ENCODE measurements around the gene LRRC55.

LRRC55 gene

DNA sequence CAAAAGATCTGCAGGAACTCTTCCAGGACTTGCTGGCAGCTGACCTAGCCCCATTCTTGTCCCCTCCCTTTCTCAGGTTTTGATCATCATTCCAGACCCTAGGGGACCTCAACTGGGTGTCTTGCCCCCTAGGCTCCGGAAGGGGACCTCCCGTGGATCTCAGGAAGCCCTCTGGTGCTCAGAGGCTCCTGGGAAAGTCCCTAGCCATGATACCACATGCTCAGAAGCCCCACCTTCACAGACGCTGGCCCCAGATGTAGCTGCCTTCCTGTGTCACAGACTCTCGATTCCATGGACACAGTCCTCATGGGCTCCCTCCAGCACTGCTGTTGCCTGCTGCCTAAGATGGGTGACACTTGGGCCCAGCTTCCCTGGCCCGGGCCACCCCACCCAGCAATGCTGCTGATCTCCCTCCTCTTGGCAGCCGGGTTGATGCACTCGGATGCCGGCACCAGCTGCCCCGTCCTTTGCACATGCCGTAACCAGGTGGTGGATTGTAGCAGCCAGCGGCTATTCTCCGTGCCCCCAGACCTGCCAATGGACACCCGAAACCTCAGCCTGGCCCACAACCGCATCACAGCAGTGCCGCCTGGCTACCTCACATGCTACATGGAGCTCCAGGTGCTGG lies at the start of gene LRRC55:
Gene LRRC55, plus strand, starts transcription at position 276 of the 628 bp plus-strand sequence. Its CDS starts 70 bp downstream, at position 346.
- DNase-seq (ENCODE audit: low read depth in 2 of 2) = no peak

- no peak for DNase-seq (ENCODE audit: low read depth in 2 of 2)
These were observed 48.3 kb upstream of the LRRC55 start for GRCh38 chr11:57133366-57134038.

GRCh38 chr11:57134284-57134683 lies 47.5 kb upstream of the LRRC55 start:
- DNase-seq (ENCODE audit: low read depth in 2 of 2) = no peak

DNA sequence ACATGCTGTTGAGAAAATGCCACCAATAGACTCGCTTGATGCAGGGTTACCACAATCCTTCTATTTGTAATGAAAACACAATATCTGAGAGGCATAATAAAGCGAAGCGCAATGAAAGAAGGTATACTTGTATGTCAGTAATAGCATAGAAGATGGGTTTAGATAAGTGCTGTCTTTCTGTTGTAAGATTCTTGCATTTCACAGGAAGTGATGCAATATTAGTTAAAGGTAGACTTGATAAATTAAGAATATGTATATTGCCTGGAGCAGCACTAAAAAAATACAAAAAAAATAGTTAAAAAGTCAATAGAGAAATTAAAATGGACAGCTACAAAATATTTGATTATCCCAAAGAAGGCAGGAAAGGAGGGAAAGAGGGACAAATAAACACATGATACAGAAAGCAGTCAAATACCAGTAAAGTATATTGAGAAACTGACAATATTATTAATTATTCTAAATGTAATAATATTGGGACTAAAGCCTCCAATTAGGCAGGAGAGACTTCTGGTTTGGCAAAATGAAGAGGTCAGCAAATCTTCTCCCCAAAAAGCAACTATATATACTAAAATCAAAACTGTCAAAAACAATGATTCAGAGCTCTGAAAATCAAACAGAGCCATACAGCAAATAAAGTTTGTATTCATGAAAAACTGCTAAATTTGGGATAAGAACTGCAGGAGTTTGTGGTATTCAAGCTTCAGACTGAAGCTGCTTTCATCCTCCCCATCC lies 46.6 kb upstream of the LRRC55 start:
- no peak for DNase-seq (ENCODE audit: low read depth in 2 of 2)

GRCh38 chr11:57140568-57140967 lies 41.2 kb upstream of the LRRC55 start:
- no peak for DNase-seq (ENCODE audit: low read depth in 2 of 2)

- DNase-seq (ENCODE audit: low read depth in 2 of 2) = no peak
These were observed 38.3 kb upstream of the LRRC55 start for GRCh38 chr11:57143459-57143858.

GRCh38 chr11:57144075-57144474 lies 37.7 kb upstream of the LRRC55 start:
- no peak for DNase-seq (ENCODE audit: low read depth in 2 of 2)

DNA sequence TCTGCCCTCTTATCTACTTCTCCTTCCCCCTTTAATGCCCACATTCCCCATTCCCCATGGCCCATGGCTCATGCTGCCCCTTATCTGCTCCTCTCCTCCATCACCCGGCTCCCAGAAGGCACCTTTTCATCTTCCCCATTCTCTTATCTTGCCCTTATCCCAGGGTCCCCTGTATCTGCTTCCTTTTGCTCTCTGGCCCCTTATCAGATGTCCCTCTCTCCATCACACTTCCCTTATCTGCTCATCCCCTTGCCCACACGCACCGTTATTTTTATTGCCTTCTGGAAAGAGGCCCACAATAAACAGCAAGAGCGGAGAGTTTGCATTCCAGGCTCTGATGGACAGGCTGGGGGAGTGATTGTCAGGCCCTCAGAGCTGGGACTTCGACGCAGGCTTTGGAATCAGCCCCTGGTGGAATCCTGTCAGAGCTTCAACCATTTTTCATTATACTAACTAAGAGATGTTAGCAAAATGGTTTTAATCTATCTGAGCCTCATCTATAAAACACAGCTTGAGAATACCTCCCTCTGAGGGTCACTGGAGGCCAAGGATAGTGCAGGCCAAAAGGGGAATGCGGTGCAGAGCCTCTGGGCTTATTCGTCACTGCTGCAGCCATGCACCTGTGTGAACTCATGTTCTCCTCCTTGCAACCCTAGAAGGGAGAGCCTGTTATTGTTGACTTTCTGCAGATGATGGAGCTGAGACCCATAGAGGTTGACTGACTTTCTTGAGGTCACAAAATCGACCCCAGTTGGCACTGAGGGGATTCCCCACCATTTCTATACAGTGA lies 37.0 kb upstream of the LRRC55 start:
- DNase-seq (ENCODE audit: low read depth in 2 of 2) = no peak

DNA sequence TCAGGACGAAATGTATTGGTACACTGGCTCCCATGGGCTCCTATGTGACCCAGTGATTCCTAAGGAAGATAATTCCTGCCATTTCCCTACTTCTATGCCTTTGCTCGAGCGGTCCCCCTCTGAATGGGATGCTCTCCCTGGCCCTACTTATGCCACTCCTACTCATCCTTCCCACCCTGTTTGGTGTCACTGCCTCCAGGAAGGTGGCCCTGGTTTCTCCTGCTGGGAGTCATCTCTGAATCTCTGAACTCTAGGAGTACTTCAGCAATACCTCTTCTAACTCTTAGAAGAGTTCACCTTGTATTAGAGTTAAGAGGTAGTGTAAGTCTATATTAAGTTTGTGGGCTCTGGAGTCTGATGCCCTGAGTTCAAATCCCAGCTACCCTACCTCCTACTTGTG lies 35.5 kb upstream of the LRRC55 start:
- no peak for DNase-seq (ENCODE audit: low read depth in 2 of 2)

DNA sequence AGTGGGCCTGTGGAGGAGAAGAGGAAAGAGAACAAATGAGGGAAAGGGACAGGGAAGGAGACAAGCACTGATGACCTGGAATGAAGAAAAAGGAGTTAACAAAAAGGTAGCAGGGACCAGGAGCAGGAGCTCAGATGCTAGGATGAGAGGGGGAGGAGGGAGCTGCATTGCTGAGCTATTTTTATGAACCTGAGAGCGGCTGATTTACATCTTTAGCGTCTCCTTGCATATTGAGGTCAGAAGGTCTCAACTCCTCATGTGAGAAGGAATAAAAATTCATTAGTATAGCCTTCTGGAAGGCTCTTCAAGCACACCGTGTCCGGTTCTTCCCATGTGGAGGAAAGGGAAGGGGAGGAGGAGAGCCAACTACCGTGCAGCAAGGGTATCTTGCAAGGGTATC lies 33.1 kb upstream of the LRRC55 start:
- no peak for DNase-seq (ENCODE audit: low read depth in 2 of 2)

DNA sequence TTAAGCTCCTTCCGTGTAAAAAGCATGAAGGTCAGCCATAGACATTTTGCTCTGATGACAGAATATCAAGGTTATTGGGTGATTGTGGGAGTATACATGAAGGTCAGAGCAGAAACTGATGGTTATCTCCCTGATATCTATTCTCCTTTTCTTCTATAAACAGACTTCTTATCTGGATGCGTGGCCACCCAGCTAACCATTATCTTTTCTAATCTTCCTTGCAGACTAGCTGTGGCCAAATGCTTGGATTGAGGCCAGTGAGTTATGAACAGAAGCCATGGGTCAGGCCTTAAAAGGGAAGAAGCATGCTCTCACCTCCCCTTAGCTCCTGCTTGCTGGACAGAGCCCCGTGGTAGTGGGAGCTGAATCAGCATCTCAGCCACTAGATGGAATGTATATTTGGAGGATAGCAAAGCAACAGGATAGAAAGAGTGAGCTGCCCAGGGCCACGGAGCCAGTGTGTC lies 31.3 kb upstream of the LRRC55 start:
- DNase-seq (ENCODE audit: low read depth in 2 of 2) = no peak

- no peak for DNase-seq (ENCODE audit: low read depth in 2 of 2)
These were observed 29.6 kb upstream of the LRRC55 start for GRCh38 chr11:57152134-57152533.

DNA sequence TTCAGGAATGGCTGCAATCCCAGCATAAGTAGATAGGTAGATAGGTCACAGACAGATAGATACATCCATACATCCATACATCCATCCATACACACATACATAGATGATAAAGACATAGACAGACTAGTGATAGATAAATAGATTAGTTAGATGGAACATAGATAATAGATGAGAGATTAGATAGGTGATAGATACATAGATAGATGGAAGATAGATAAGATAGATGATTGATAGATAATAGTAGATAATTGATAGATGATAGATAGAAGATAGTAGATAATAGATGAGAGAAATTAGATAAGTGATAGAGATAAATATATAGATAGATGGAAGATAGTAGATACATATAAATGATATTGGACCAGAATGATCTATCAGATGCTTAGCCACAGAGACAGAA lies 28.3 kb upstream of the LRRC55 start:
- DNase-seq (ENCODE audit: low read depth in 2 of 2) = no peak

- no peak for DNase-seq (ENCODE audit: low read depth in 2 of 2)
These were observed 27.0 kb upstream of the LRRC55 start for GRCh38 chr11:57154739-57155138.

GRCh38 chr11:57155400-57155799 lies 26.4 kb upstream of the LRRC55 start:
- no peak for DNase-seq (ENCODE audit: low read depth in 2 of 2)

DNA sequence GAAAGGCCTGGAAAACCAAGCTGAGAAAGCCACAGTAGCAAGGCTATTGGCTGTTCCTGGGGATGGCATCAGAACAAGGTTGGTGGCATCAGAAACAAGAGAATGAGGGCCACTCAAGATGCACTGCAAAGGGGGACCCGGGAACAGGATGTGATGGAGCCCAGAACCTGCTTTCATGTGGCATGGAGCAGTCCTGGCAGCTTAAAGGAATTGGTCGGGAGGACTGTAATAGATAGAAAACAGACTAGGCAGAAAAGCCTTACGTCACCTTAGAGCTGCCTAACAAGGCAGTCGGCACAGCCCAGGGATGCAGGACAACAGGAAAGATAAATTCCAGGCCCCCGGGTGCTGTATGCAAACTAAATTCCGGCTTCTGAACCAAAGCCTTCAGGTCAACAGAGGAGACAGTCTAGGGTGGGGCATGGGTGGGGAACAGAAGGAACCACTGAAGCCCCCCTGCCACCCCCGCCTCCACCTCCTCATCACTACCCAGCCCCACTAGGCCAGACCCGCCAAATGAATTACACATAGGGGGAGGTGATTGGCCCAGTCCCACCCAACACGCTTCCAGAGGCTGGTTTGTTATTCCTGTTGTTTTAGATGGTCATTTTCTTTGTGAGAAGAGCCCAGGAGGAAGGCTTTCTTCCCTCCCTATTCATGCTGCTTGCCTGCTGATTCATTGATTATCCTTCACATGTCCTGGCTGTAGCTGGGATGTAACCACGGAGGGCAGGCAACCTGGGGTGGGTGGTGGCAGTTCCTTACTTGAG lies 25.7 kb upstream of the LRRC55 start:
- no peak for DNase-seq (ENCODE audit: low read depth in 2 of 2)

GRCh38 chr11:57156928-57157327 lies 24.8 kb upstream of the LRRC55 start:
- no peak for DNase-seq (ENCODE audit: low read depth in 2 of 2)

GRCh38 chr11:57157624-57158023 lies 24.1 kb upstream of the LRRC55 start:
- no peak for DNase-seq (ENCODE audit: low read depth in 2 of 2)

DNA sequence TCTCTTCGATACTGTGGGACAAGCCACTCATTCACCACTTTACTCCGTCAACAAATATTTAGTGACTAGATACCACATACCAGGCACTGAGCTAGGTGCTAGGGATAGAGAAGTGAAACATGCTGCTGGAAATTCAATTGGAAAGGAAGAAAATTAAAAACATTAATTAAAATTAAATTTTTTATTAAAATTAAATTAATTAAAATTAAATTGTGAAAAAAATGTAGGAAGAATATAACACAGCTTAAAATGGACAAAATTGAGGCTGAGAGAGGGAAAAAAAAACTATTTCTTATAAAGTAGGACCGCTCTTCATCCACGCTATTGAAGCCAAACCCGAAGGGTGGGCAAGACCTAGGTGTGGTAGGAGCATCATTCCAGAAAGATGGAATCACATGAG lies 23.6 kb upstream of the LRRC55 start:
- DNase-seq (ENCODE audit: low read depth in 2 of 2) = no peak

DNA sequence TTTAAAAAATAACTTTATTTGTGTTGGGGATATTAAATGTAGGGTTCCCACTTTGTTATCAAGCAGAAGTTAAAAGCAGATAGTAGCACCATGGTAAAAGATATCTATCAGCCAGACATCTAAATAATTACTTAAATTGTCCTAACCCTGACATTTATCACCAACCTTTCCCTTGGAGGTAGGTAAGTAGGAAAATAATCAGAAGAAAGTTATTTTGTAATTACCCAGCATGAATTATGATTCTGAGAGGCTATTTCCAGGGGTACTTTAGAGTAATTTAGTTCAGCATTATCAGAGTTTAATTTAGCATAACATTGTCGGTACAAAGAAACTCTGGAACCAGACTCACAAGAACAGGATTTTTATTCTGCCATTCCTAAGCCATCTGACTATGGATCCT lies 23.2 kb upstream of the LRRC55 start:
- no peak for DNase-seq (ENCODE audit: low read depth in 2 of 2)

DNA sequence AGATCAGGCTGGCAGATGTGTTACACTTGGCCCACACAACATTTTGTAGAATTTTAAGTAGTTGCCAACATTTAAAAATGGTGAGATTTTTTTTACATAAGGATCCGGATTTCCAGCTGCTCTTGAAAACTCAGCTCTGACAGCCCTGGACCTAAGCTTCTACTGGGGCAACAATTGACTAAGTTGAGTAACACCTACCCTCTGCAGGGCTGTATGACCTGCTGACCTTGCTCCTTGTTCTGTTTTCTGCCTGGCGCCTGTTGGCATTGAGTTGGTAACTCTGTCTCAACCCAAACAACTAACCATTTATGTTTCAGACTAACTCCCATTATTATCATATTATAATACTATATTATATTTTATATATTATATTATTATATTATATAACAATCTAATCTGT lies 21.1 kb upstream of the LRRC55 start:
- no peak for DNase-seq (ENCODE audit: low read depth in 2 of 2)

Data from stimulated activated CD4-positive, alpha-beta T cell treated with anti-CD3 and anti-CD28 coated beads, Interleukin-15, amount 100 ng/mL, for 48 hours (primary cell).